Stomach smooth muscle (tissue), 2 donors: Measurements from ENCODE around the gene NOXA1.
A peak's percentile ranks its signal among the peaks of the same experiment; 100 is the strongest.

Experiments
- H3K27ac ChIP-seq: one replicate; pipeline ENCODE4 v1.7.0; 2013; ENCODE audit warnings: mild to moderate bottlenecking, low read length, inconsistent platforms
- H3K27me3 ChIP-seq, 2 donors: one replicate each; pipeline ENCODE4 v1.7.0; 2013; ENCODE audit warnings: low read length in 2 of 2; ENCODE audit not compliant: insufficient read depth in 2 of 2, control insufficient read depth in 1 of 2
- H3K36me3 ChIP-seq, 2 donors: one replicate each; pipeline ENCODE4 v1.7.0; 2013; ENCODE audit warnings: low read length in 2 of 2; ENCODE audit not compliant: control insufficient read depth in 2 of 2, insufficient read depth in 2 of 2
- H3K4me1 ChIP-seq: one replicate; pipeline ENCODE4 v1.7.0; 2013; ENCODE audit warnings: low read length; ENCODE audit not compliant: control insufficient read depth, insufficient read depth
- H3K4me3 ChIP-seq, 2 donors: one replicate each; pipeline ENCODE4 v1.7.0; 2013; ENCODE audit warnings: low read length in 2 of 2
- H3K9ac ChIP-seq, 2 donors: one replicate each; pipeline ENCODE4 v1.7.0; 2013; ENCODE audit warnings: low read length in 2 of 2, mild to moderate bottlenecking in 1 of 2
- H3K9me3 ChIP-seq, 2 donors: one replicate each; pipeline ENCODE4 v1.7.0; 2013; ENCODE audit warnings: low read length in 2 of 2; ENCODE audit not compliant: control insufficient read depth in 2 of 2
- donor health status: healthy.
- donor health status: Pancreatic carcinoma.

Gene NOXA1

DNA sequence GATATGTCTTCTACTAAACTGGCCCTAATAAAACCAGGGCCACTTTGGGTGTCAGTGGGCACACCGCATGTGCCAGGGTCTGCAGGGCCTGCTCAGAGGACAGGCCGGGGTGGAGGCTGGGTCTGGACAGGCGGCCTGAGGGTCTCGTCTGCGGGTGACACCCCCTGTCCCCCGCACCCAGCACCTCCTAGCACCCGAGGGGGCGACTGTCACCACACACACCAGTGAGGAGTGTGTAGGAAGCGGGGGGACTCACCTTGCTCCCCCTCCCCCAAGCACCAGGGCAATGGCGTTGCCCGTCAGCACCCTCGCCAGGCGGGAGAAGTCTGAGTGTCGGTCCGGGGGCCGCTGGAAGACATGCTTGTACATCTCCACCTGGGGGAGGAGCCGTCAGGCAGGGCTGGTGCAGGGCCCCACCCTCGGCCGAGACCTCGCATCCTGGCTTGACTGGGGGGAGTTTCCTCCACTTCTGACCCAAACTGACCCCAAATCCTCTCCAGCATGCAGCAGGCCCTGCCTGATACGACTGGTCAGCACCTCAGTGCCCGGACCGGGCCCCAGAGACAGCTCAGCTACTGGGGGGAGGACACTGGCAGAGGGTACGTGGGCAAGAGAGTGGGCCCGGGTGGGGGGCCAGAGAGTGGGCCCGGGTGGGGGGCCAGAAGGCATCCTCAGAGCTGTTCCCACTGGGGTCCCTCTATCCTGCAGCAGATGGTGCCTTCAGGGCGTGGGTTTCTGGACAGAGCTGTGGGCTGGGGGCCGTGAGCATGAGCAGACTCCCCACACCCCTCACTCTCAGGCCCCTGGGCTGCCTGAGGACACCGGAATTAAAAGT, 54.8 kb downstream of the NOXA1 start:
- Histone ChIP-seq H3K27me3 (no peaks in the 10 kb centered on the region), H3K9me3 (peaks cover 0 to 5% of the 10 kb centered on the region in 2 donors), H3K9ac (no peak overlapping the region), H3K36me3 (no peaks in the 10 kb centered on the region), H3K4me1 (peaks cover 8% of the 10 kb centered on the region), H3K4me3 (no peak overlapping the region), H3K27ac (no peak overlapping the region)

DNA sequence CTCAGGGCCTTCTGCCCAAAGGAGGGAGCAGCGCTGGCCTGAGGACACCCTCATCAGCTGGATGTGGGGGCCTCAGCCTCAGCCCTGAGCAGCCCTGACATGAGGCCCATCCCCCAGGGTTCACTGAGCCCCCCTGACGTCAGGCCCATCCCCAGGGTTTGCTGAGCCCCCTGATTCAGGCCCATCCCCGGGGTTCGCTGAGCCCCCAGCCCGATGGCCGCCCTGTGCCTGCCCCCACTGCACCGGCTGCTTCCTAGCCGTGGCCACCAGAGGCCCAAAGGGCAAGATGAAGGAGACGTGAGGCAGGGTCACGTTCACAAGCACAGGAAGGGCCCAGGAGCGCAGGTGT, 55.4 kb downstream of the NOXA1 start:
- no peaks in the 10 kb centered on the region for H3K36me3 ChIP-seq
- no peak overlapping the region for H3K4me3 ChIP-seq
- H3K27me3 ChIP-seq, result no peaks in the 10 kb centered on the region
- no peak overlapping the region for H3K27ac ChIP-seq
- peaks cover 0 to 5% of the 10 kb centered on the region in 2 donors for H3K9me3 ChIP-seq
- peaks cover 8% of the 10 kb centered on the region for H3K4me1 ChIP-seq
- H3K9ac ChIP-seq, result no peak overlapping the region

DNA sequence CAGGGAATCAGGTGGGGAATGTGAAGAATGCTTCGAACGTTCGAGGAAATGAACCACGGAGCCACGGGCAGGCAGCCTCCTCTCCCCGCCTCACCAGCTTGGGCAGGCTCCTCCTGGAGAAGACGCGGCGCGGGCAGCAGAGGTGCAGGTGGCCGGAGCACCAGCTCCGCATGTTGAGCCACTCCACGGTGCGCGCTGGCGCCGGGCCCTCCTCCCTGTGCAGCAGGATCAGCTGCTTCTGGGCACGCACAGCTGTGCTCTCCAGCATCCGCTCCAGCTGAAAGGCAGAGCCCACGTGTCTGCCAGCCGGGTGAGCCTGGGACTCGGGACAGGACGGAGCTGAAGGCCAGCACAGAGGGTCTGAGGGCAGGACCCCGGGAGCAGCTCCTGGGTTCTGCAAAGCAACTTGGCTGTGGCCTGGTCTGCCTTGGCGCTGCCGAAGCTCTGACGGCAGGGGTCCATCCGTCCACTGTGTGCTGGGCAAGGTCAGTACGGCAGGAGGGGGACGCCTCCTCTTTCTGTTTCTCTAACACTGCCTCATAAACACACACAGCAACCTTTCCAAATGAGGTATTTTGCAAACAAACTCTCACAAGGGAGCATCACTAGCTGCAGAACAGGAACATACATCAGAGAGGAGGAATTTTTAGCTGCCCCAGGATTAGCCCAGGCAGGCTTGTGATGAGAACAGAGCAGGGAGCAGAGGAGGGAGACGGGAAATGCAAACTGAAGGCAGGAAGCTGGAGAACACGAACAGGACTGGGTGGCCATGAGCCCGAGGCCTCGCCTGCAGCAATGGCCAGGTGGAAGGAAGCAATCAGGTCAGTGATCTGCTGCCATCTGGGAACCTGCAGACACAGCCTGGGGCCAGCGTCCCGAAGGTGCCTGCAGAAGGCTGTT, 56.0 kb downstream of the NOXA1 start:
- peaks cover 8% of the 10 kb centered on the region for H3K4me1 ChIP-seq
- H3K9me3 ChIP-seq, result peaks cover 0 to 2% of the 10 kb centered on the region in 2 donors
- no peaks in the 10 kb centered on the region for H3K27me3 ChIP-seq
- H3K36me3 ChIP-seq, result no peaks in the 10 kb centered on the region
- H3K9ac ChIP-seq, result no peak overlapping the region
- H3K4me3 ChIP-seq, result no peak overlapping the region
- H3K27ac ChIP-seq, result no peak overlapping the region

DNA sequence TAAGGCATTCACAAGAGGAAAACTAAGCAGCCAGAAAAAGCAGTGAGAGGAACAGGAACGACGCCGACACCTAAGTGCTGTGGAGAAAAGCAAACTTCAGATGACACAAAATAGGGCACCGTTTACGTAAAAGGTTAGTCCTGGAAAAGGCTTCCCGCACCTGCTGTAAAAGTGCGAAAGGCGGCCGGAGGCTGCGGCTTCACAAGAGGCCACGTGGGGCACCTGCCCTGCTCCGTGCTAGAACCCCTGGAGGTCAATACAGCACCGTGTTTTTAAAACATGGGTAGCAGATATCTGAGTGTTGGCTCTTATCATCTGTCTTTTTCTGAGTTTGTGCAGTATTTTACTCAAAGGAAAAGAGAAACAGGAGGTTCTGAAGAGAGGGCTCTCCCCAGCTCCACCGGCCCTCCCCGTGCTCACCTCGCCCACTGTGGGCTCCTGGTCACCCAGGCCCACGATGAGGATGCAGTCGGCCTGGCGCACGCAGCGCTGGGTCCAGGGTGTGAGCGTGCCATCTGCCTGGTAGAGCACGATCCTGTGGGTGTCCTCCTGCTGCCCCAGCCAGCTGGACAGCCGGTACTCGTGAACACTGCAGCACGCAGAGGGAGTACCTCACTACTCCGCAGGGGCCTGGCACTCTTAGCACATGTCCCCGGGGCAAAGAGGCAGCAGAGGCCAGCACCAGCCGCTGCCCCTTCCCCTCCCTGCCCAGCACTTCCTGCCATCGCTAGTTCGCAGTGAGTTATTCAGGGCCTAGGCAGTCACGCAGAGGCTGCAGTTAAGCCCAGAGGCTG, 56.9 kb downstream of the NOXA1 start:
- no peaks in the 10 kb centered on the region for H3K27me3 ChIP-seq
- H3K36me3 ChIP-seq, result no peaks in the 10 kb centered on the region
- peaks cover 8% of the 10 kb centered on the region for H3K4me1 ChIP-seq
- H3K9ac ChIP-seq, result no peak overlapping the region
- no peak overlapping the region for H3K27ac ChIP-seq
- no peak overlapping the region for H3K4me3 ChIP-seq
- no peaks in the 10 kb centered on the region for H3K9me3 ChIP-seq

DNA sequence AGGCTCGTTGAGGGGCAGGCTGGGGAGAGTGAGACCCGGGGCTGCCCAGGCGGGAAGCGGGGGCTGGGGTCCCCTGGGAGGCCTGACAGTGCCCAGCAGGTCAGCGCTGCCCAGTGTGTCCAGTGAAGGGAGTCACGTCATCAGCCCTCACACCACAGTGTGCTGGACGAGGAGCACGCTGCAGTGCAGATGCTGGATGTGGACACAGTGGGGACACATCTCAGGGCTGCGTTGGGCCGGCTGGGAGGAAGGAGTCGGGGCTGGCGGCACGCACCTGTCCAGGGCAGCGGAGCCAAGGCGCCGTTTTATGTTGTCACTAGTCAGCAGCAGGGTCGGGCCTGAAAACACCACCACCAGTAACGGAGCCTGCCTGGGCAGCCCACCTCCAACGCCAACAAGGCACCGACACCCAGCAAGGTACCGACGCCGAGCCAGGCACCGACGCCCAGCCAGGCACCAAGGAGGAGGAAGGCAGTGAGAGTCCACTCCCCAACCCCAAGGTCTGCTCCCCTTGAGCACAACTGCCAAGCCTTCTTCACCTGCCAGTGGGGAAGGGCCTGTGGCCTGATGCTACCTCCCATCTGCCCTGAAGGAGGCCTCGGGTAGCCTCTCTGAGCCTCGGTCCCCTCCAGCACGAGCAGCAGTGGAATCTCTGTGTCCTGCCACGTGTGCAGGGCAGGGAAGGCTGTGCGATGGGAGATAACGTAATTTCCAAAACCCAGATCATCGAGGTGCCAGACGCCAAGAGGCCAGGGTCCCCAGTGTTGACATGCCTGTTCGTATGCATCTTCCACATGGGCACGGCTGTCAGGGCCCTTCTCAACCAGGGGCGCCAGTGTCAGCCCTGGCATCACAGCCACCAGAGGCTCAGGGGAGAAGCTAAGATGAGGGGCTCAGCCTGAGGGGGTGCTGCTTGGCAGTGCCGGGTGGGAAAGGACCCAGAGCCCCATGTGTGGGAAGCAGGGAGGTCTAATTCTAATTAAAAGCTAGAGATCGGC, 57.8 kb downstream of the NOXA1 start:
- Histone ChIP-seq H3K27me3 (no peaks in the 10 kb centered on the region), H3K4me1 (peaks cover 8% of the 10 kb centered on the region), H3K4me3 (no peak overlapping the region), H3K9me3 (no peaks in the 10 kb centered on the region), H3K36me3 (no peaks in the 10 kb centered on the region), H3K27ac (no peak overlapping the region), H3K9ac (no peak overlapping the region)

DNA sequence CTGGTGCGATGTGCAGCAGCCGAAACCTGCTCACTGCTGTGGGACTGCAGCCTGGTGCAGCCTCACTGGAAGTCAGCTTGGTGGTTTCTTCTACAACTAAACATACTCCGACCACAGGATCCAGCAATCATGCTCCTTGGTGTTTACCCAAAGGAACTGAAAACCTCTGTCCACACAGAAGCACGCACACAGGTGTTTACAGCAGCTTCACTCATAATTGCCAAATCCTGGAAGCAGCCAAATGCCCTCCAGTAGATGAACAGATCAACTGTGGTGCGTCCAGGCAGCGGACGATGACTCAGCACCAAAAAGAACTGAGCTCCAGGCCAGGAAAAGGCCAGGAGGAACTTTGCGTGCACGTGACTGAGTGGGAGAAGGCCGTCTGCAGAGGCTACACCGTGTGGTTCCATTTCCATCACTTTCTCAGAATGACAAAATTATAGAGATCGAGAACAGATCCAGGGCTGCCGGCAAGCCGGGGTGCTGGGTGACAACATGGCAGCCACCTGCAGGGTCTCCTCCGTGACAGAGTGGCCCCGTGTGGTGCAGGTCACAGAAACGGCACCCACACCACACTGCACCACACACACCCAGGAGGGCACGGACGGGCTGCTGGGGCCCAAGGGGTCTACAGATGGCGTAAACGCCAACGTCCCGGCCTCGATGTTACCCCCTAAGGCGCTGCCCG, 59.0 kb downstream of the NOXA1 start:
- H3K36me3 ChIP-seq, result no peaks in the 10 kb centered on the region
- no peak overlapping the region for H3K4me3 ChIP-seq
- H3K9me3 ChIP-seq, result no peaks in the 10 kb centered on the region
- H3K27ac ChIP-seq, result peak overlapping the region; percentile 18
- H3K4me1 ChIP-seq, result peaks cover 8% of the 10 kb centered on the region
- H3K27me3 ChIP-seq, result no peaks in the 10 kb centered on the region
- no peak overlapping the region for H3K9ac ChIP-seq
